GM19351 (cell line): Measurements from ENCODE around the gene SLC22A14.
A peak's percentile ranks its signal among the peaks of the same experiment; 100 is the strongest.

Experiments used
- ATAC-seq: cut with Tn5 transposase; IDR thresholded peaks from one replicate; pipeline ENCODE4 v1.9.1; 2021; ENCODE audit warnings: mild to moderate bottlenecking, moderate library complexity; ENCODE audit not compliant: unreplicated experiment

The SLC22A14 gene

GRCh38 chr3:38337703-38338102 lies 55.6 kb downstream of the SLC22A14 start:
- no peak for ATAC-seq

GRCh38 chr3:38343797-38344594 lies 61.9 kb downstream of the SLC22A14 start:
- ATAC-seq = no peak

- peak; percentile 23 for ATAC-seq
Observed at GRCh38 chr3:38345879-38346586, 63.9 kb downstream of the SLC22A14 start.

- peak; percentile 95 for ATAC-seq
Observed at GRCh38 chr3:38346587-38347410, 64.7 kb downstream of the SLC22A14 start, which contains the start of gene XYLB. Gene XYLB (plus strand): TSS chr3:38346785. CDS start chr3:38346869, 84 bp downstream.

- no peak for ATAC-seq
Observed at GRCh38 chr3:38347421-38348200, 65.5 kb downstream of the SLC22A14 start.

GRCh38 chr3:38348903-38349302 lies 66.8 kb downstream of the SLC22A14 start:
- no peak for ATAC-seq

GRCh38 chr3:38349684-38350359 lies 67.7 kb downstream of the SLC22A14 start:
- no peak for ATAC-seq

- no peak for ATAC-seq
Observed at GRCh38 chr3:38353151-38353550, 71.1 kb downstream of the SLC22A14 start.

GRCh38 chr3:38354588-38355330 lies 72.7 kb downstream of the SLC22A14 start:
- ATAC-seq = no peak

GRCh38 chr3:38359038-38359437 lies 76.9 kb downstream of the SLC22A14 start:
- no peak for ATAC-seq

GRCh38 chr3:38360345-38360744 lies 78.3 kb downstream of the SLC22A14 start:
- no peak for ATAC-seq

GRCh38 chr3:38361496-38361895 lies 79.4 kb downstream of the SLC22A14 start:
- no peak for ATAC-seq

- no peak for ATAC-seq
Observed at GRCh38 chr3:38362825-38363224, 80.7 kb downstream of the SLC22A14 start.

- ATAC-seq = no peak
Observed at GRCh38 chr3:38364721-38365400, 82.8 kb downstream of the SLC22A14 start.

GRCh38 chr3:38365469-38366062 lies 83.5 kb downstream of the SLC22A14 start:
- no peak for ATAC-seq

GRCh38 chr3:38366082-38366481 lies 84.0 kb downstream of the SLC22A14 start:
- ATAC-seq = no peak

- no peak for ATAC-seq
Observed at GRCh38 chr3:38367779-38368178, 85.7 kb downstream of the SLC22A14 start.
